Measurements from ENCODE around the gene SSC4D. TPM values are rescaled to one million over a fixed set of nuclear protein-coding genes. Genes with fewer than 3 reads are reported as not detected.

Gene SSC4D
- total and polyA plus RNA-seq, 2 experiments from 2014 or later, result 4.9 to 11.4 TPM

DNA sequence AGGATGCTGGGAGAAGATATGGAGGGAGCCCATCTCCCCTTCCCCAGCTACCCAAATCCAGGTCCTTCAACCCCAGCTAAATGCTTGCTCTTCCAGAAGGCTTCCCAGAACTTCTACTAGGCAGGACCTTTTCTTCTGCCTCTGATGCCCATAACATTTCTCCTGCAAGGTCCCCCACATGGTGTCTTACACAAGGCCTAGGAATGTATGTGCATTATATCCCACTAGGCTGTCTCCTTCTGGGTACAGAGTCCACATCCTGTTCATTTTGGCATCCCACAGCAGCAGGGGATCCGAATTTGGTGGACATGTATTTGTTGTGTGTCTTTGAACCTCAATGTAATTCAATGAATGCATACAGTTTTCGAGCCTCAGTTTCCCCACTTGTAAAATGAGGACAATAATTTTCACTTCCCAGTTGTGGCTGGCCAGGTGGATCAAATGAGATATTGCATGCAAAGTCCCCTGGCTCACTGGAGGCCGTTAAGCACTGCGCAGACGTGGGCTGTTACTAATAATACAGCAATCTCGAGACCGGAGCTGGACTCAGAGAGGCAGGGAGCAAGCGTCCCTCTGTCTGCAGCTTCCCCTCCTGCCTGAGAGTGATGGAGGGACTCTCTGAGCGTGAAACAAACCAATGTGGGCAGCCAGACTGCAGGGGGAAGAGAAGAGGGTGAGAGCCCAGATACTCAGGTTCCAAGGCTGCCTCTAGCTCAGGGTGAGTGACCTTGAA lies 32.1 kb downstream of the SSC4D start:
- Mint-ChIP-seq H3K27ac (no peak overlapping the region), H3K4me1 (peaks cover 11% of the 10 kb centered on the region), H3K36me3 (ENCODE audit: low read depth) (no peaks in the 10 kb centered on the region; the same call in 2 of the 3 replicates), H3K4me3 (no peak overlapping the region), H3K9me3 (no peaks in the 10 kb centered on the region), H3K27me3 (ENCODE audit: insufficient read depth, low read depth, poor library complexity) (peaks cover 19% of the 10 kb centered on the region)
- H3K4me2 ChIP-seq, result no peak overlapping the region
- ATAC-seq (no peak), DNase-seq (ENCODE audit: low spot score) (no peak)
- H3K4me1 ChIP-seq (ENCODE audit: insufficient read depth), result no peaks in the 10 kb centered on the region
- H3K36me3 ChIP-seq (ENCODE audit: insufficient read depth), result no peaks in the 10 kb centered on the region
- no peaks in the 10 kb centered on the region for H4K20me1 ChIP-seq (replicated peaks; ENCODE audit: insufficient read depth)
- H2AFZ ChIP-seq, result no peak overlapping the region; the same call in 1 of the 2 replicates
- H3F3A ChIP-seq (replicated peaks; ENCODE audit: low read depth), result peaks cover 16% of the 10 kb centered on the region; the same call in 1 of the 2 replicates
- H3K27ac ChIP-seq (ENCODE audit: low read depth), result no peak overlapping the region
- no peaks in the 10 kb centered on the region for H3K79me2 ChIP-seq (replicated peaks; ENCODE audit: insufficient read depth)
- TF ChIP-seq CREB1 (CRISPR knock-in tag; IDR thresholded peaks at IDR 0.05; ENCODE audit: low read depth) (no peak), CTCF (conservative IDR thresholded peaks at IDR 0.05; ENCODE audit: low read depth in 2 of 2) (no peak), ETS1 (IDR thresholded peaks at IDR 0.05) (no peak), JUNB (IDR thresholded peaks at IDR 0.05; ENCODE audit: unreplicated experiment) (no peak), NANOG (IDR thresholded peaks at IDR 0.05; ENCODE audit: borderline replicate concordance) (no peak), STAT1 (IDR thresholded peaks at IDR 0.05; ENCODE audit: unreplicated experiment) (no peak)
- H3K9me2 ChIP-seq (ENCODE audit: insufficient read depth), result no peaks in the 10 kb centered on the region
- no peaks in the 10 kb centered on the region for H3K27me3 ChIP-seq (ENCODE audit: insufficient read depth)
- no peak overlapping the region for H3K4me3 ChIP-seq

DNA sequence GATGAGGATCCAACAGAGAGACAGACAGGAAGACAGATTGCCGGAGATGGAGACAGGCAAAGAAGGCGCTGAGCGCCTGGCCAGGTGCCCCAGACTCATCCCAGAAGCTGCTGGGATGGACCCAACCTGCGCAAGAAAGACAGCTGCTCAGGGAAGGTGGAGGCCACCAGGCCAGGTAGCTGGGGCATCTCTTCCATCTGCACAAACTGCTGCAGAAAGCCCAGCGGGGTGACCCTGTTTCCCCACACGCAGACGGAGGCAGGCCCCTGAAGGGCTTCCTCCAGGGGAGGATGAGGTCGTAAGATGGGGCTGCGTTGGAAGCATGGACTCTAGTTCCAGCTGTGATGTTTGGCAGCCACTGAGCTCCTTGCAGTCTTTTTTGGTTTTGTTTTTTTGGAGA lies 34.2 kb downstream of the SSC4D start:
- no peak overlapping the region for H3K4me2 ChIP-seq
- H3K27me3 Mint-ChIP-seq (ENCODE audit: insufficient read depth, low read depth, poor library complexity), result peaks cover 19% of the 10 kb centered on the region
- H3K79me2 ChIP-seq (replicated peaks; ENCODE audit: insufficient read depth), result no peaks in the 10 kb centered on the region
- no peaks in the 10 kb centered on the region for H3K9me2 ChIP-seq (ENCODE audit: insufficient read depth)
- no peaks in the 10 kb centered on the region for H4K20me1 ChIP-seq (replicated peaks; ENCODE audit: insufficient read depth)
- H3F3A ChIP-seq (replicated peaks; ENCODE audit: low read depth), result 0 out of 2 replicates have a peak, but pooled peaks cover 7% of the 10 kb centered on the region
- ATAC-seq (no peak), DNase-seq (ENCODE audit: low spot score) (no peak)
- no peak overlapping the region for H3K27ac Mint-ChIP-seq
- no peaks in the 10 kb centered on the region for H3K27me3 ChIP-seq (ENCODE audit: insufficient read depth)
- H3K27ac ChIP-seq (ENCODE audit: low read depth), result no peak overlapping the region
- TF ChIP-seq EZH2 (IDR thresholded peaks at IDR 0.05; ENCODE audit: low read depth, unreplicated experiment) (no peak), POLR2AphosphoS5 (IDR thresholded peaks at IDR 0.05; ENCODE audit: low read depth) (no peak), EZH2phosphoT487 (IDR thresholded peaks at IDR 0.05; ENCODE audit: unreplicated experiment) (no peak), STAT1 (IDR thresholded peaks at IDR 0.05; ENCODE audit: unreplicated experiment) (no peak), ZNF462 (CRISPR knock-in tag; IDR thresholded peaks at IDR 0.05) (no peak), NANOG (IDR thresholded peaks at IDR 0.05; ENCODE audit: borderline replicate concordance) (no peak), JUNB (IDR thresholded peaks at IDR 0.05; ENCODE audit: unreplicated experiment) (no peak), CREB1 (CRISPR knock-in tag; IDR thresholded peaks at IDR 0.05; ENCODE audit: low read depth) (no peak), ETS1 (IDR thresholded peaks at IDR 0.05) (no peak)
- peaks cover 8% of the 10 kb centered on the region for H3K4me1 Mint-ChIP-seq
- no peaks in the 10 kb centered on the region for H3K4me1 ChIP-seq (ENCODE audit: insufficient read depth)
- no peak overlapping the region for H3K4me3 ChIP-seq
- H2AFZ ChIP-seq, result no peak overlapping the region
- H3K9me3 Mint-ChIP-seq, result no peaks in the 10 kb centered on the region
- H3K4me3 Mint-ChIP-seq, result no peak overlapping the region
- no peaks in the 10 kb centered on the region for H3K36me3 ChIP-seq (ENCODE audit: insufficient read depth)
- H3K36me3 Mint-ChIP-seq (ENCODE audit: low read depth), result no peaks in the 10 kb centered on the region; the same call in 2 of the 3 replicates
